ENCODE results near the gene TRMO. TPM values are rescaled to one million over a fixed set of nuclear protein-coding genes. Genes with fewer than 3 reads are reported as not detected.
A peak's percentile ranks its signal among the peaks of the same experiment; 100 is the strongest.

TRMO gene
- total and polyA plus RNA-seq, 2 experiments from 2014 or later, result 10.5 to 13.0 TPM

DNA sequence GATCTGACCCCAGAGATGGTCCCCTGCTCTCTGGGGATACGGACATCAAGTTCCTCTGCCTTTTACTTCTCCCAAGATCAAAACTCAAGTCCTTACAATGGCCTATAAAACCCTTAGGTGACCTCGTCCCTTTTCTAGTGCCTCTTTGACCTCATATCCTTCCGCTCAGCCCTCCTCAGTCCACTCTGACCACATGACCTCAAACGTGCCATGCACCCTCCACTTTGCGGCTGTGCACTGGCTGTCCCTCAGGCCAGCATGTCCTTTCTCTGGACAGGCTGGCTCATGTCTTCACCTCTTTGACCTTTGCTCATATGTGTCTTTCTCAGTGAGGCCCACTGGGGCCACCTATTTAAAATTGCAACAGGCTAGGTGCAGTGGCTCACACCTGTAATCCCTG lies 14.7 kb downstream of the TRMO start:
- in situ Hi-C loops (cut with MboI), result no loop called here
- no peaks in the 10 kb centered on the region for H3K9me3 ChIP-seq (ENCODE audit: low read depth)
- peaks cover 18% of the 10 kb centered on the region for H3K79me2 ChIP-seq (ENCODE audit: insufficient read depth)
- H3K9ac ChIP-seq, result no peak overlapping the region
- H3K4me2 ChIP-seq (ENCODE audit: unreplicated experiment), result no peak overlapping the region
- H3K9me2 ChIP-seq (ENCODE audit: insufficient read depth), result no peaks in the 10 kb centered on the region
- peaks cover 7% of the 10 kb centered on the region; the same call in 1 of the 2 replicates for H3K36me3 ChIP-seq (ENCODE audit: low read depth)
- 74 to 79% methylated on average over 5 of the region's 5 CpGs for WGBS, 2 experiments (ENCODE audit: low coverage in 1 of 2, low lambda C conversion rate in 2 of 2, missing lambda C conversion rate in 2 of 2)
- H3F3A ChIP-seq (ENCODE audit: insufficient read depth), result no peaks in the 10 kb centered on the region; the same call in 1 of the 2 replicates
- TF ChIP-seq EZH2phosphoT487 (IDR thresholded peaks at IDR 0.05; ENCODE audit: insufficient read depth, low read depth) (no peak), EZH2 (IDR thresholded peaks at IDR 0.05; ENCODE audit: insufficient read depth, poor library complexity, severe bottlenecking) (no peak)
- H3K27ac ChIP-seq, result no peak overlapping the region
- H3K4me1 ChIP-seq (ENCODE audit: insufficient read depth), result 0 out of 2 replicates have a peak, but pooled peaks cover 5% of the 10 kb centered on the region
- H4K20me1 ChIP-seq (ENCODE audit: insufficient read depth), result no peaks in the 10 kb centered on the region
- no peak for DNase-seq
- no peaks in the 10 kb centered on the region for H3K27me3 ChIP-seq (replicated peaks; ENCODE audit: insufficient read depth)
- H3K4me3 ChIP-seq, result no peak overlapping the region
- H2AFZ ChIP-seq, result no peak overlapping the region

DNA sequence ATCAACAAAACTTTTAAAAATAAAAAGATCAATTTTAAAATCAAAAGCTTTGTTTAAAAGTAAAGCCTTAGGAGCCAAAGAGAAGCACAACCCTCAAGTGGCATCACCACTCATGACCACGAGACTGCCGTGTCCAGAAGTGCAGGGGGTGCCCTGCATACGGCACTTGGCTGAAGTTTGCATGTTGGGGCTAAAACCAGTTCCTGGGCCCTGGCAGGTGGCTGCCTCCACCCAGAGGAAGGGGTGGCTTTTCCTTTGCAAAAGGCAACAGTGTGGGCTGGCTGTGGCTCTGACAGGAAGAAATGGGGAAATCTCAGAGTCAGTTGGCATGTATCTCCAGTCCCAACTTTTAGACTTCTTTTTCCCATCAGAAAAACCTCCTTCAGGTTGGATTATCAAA lies 15.3 kb downstream of the TRMO start:
- in situ Hi-C loops (cut with MboI), result no loop called here
- DNase-seq, result no peak

DNA sequence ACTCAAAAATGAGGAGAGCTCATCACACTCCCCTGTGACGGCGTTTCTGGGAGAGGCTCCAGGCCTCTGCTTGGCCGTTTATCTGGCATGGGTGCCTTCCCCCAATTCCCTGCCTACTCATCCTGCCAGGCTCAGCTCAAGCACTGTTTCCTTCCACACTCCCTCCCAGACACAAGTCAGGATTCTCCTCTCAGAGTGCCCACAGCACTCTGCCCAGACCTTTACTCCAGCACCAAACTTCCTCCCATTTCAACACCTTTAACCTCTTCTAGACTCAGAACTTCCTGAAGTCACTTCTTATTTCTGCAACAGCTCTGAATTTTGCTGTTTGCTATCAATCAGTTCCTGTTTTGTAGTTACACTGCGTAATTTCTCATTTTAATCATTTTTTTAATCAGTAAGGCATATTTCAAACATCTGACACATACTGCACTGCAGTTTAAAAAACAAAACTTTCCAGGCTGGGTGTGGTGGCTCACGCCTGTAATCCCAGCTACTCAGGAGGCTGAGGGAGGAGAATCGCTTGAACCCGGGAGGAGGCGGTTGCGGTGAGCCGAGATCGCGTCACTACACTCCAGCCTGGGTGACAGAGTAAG lies 16.0 kb downstream of the TRMO start:
- Histone ChIP-seq H3K9ac (no peak overlapping the region), H4K20me1 (ENCODE audit: insufficient read depth) (no peaks in the 10 kb centered on the region), H3K9me3 (ENCODE audit: low read depth) (no peaks in the 10 kb centered on the region), H3K27ac (peak overlapping the region; percentile 27), H3K9me2 (ENCODE audit: insufficient read depth) (no peaks in the 10 kb centered on the region), H3K79me2 (ENCODE audit: insufficient read depth) (peaks cover 18% of the 10 kb centered on the region), H3K4me1 (ENCODE audit: insufficient read depth) (0 out of 2 replicates have a peak, but pooled peaks cover 5% of the 10 kb centered on the region), H3K27me3 (replicated peaks; ENCODE audit: insufficient read depth) (no peaks in the 10 kb centered on the region), H3K4me3 (no peak overlapping the region), H3K4me2 (ENCODE audit: unreplicated experiment) (no peak overlapping the region), H2AFZ (no peak overlapping the region), H3F3A (ENCODE audit: insufficient read depth) (peaks cover 3% of the 10 kb centered on the region; the same call in 1 of the 2 replicates), H3K36me3 (ENCODE audit: low read depth) (peaks cover 7% of the 10 kb centered on the region; the same call in 1 of the 2 replicates)
- 69 to 72% methylated on average over 12 of the region's 12 CpGs for WGBS, 2 experiments (ENCODE audit: low coverage in 1 of 2, low lambda C conversion rate in 2 of 2, missing lambda C conversion rate in 2 of 2)
- in situ Hi-C loops (cut with MboI), result no loop called here
- DNase-seq, result peak; percentile 69
- TF ChIP-seq EZH2 (IDR thresholded peaks at IDR 0.05; ENCODE audit: insufficient read depth, poor library complexity, severe bottlenecking) (no peak), EZH2phosphoT487 (IDR thresholded peaks at IDR 0.05; ENCODE audit: insufficient read depth, low read depth) (no peak)

More for the DNA sequence above, 15.3 kb downstream of the TRMO start:
- H3K4me2 ChIP-seq (ENCODE audit: unreplicated experiment), result no peak overlapping the region
- WGBS, 2 experiments (ENCODE audit: low coverage in 1 of 2, low lambda C conversion rate in 2 of 2, missing lambda C conversion rate in 2 of 2), result 71 to 75% methylated on average over 3 of the region's 3 CpGs
- peaks cover 7% of the 10 kb centered on the region; the same call in 1 of the 2 replicates for H3K36me3 ChIP-seq (ENCODE audit: low read depth)
- no peak overlapping the region for H3K27ac ChIP-seq
- H3F3A ChIP-seq (ENCODE audit: insufficient read depth), result no peaks in the 10 kb centered on the region; the same call in 1 of the 2 replicates
- H3K4me3 ChIP-seq, result no peak overlapping the region
- H3K9me2 ChIP-seq (ENCODE audit: insufficient read depth), result no peaks in the 10 kb centered on the region
- no peak overlapping the region for H2AFZ ChIP-seq
- H3K27me3 ChIP-seq (replicated peaks; ENCODE audit: insufficient read depth), result no peaks in the 10 kb centered on the region
- no peak for TF ChIP-seq EZH2 (IDR thresholded peaks at IDR 0.05; ENCODE audit: insufficient read depth, poor library complexity, severe bottlenecking)
- no peak for TF ChIP-seq EZH2phosphoT487 (IDR thresholded peaks at IDR 0.05; ENCODE audit: insufficient read depth, low read depth)
- H4K20me1 ChIP-seq (ENCODE audit: insufficient read depth), result no peaks in the 10 kb centered on the region
- H3K9ac ChIP-seq, result no peak overlapping the region
- no peaks in the 10 kb centered on the region for H3K9me3 ChIP-seq (ENCODE audit: low read depth)
- 0 out of 2 replicates have a peak, but pooled peaks cover 5% of the 10 kb centered on the region for H3K4me1 ChIP-seq (ENCODE audit: insufficient read depth)
- peaks cover 18% of the 10 kb centered on the region for H3K79me2 ChIP-seq (ENCODE audit: insufficient read depth)

DNA sequence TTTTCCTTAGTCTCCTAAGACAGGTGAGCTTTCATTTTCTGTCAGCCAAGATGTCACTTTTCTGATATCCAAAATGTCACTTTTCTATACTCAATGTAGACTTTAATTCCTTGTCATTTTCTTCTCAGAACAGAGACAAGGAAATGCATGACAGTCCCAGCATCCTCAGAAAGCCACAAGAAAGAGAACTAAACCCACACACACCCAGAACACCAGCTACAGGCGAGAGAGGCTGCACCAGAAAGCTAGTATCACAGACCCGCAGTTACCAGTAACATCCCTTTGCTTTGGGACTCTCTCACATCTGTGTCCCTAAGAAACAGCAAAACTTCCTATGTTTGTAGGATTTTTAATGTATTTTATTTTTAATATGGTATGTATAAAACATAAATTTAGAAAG lies 17.1 kb downstream of the TRMO start:
- peaks cover 18% of the 10 kb centered on the region for H3K79me2 ChIP-seq (ENCODE audit: insufficient read depth)
- no peak overlapping the region for H3K27ac ChIP-seq
- H3F3A ChIP-seq (ENCODE audit: insufficient read depth), result peaks cover 14% of the 10 kb centered on the region
- no peak overlapping the region for H3K9ac ChIP-seq
- no peaks in the 10 kb centered on the region for H3K27me3 ChIP-seq (replicated peaks; ENCODE audit: insufficient read depth)
- H3K9me3 ChIP-seq (ENCODE audit: low read depth), result no peaks in the 10 kb centered on the region
- H4K20me1 ChIP-seq (ENCODE audit: insufficient read depth), result no peaks in the 10 kb centered on the region
- H2AFZ ChIP-seq, result no peak overlapping the region
- no peak for DNase-seq
- 98 to 100% methylated on average over 2 of the region's 2 CpGs for WGBS, 2 experiments (ENCODE audit: low coverage in 1 of 2, low lambda C conversion rate in 2 of 2, missing lambda C conversion rate in 2 of 2)
- in situ Hi-C loops (cut with MboI), result no loop called here
- no peaks in the 10 kb centered on the region for H3K9me2 ChIP-seq (ENCODE audit: insufficient read depth)
- peaks cover 14% of the 10 kb centered on the region for H3K4me1 ChIP-seq (ENCODE audit: insufficient read depth)
- no peak overlapping the region for H3K4me3 ChIP-seq
- H3K4me2 ChIP-seq (ENCODE audit: unreplicated experiment), result no peak overlapping the region
- peaks cover 7% of the 10 kb centered on the region; the same call in 1 of the 2 replicates for H3K36me3 ChIP-seq (ENCODE audit: low read depth)
- TF ChIP-seq EZH2phosphoT487 (IDR thresholded peaks at IDR 0.05; ENCODE audit: insufficient read depth, low read depth), result no peak
- TF ChIP-seq EZH2 (IDR thresholded peaks at IDR 0.05; ENCODE audit: insufficient read depth, poor library complexity, severe bottlenecking), result no peak

All from GM23248 (cell line).